Loucy (cell line): ENCODE results near the gene TNFRSF25.

Source experiments
- H2AFZ ChIP-seq: fragments of 200-600 bp; sonication (generic); 2 replicates; pipeline ENCODE4 v1.6.0; 2016; ENCODE audit warnings: antibody characterized with exemption, mild to moderate bottlenecking, low read length, moderate library complexity
- H3F3A ChIP-seq: fragments of 200-600 bp; 2 replicates; pipeline ENCODE4 v1.6.0; 2016; ENCODE audit warnings: antibody characterized with exemption, low read depth, mild to moderate bottlenecking
- H3K27me3 ChIP-seq: fragments of 200-600 bp; sonication (generic); 2 replicates; pipeline ENCODE4 v1.6.1; 2014; ENCODE audit warnings: low read length, mild to moderate bottlenecking; ENCODE audit not compliant: insufficient read depth, poor library complexity, severe bottlenecking
- H3K36me3 ChIP-seq: fragments of 200-600 bp; sonication (generic); 2 replicates; pipeline ENCODE4 v1.6.1; 2016; ENCODE audit warnings: low read length; ENCODE audit not compliant: insufficient read depth
- H3K4me1 ChIP-seq: fragments of 200-600 bp; sonication (generic); 2 replicates; pipeline ENCODE4 v1.5.1; 2014; ENCODE audit warnings: low read length, mild to moderate bottlenecking; ENCODE audit not compliant: insufficient read depth, poor library complexity, severe bottlenecking
- H3K4me2 ChIP-seq: fragments of 200-600 bp; sonication (generic); 2 replicates; pipeline ENCODE4 v1.6.0; 2014; ENCODE audit warnings: antibody characterized with exemption, low read length, low read depth, mild to moderate bottlenecking; ENCODE audit not compliant: poor library complexity, severe bottlenecking
- H3K4me3 ChIP-seq: fragments of 200-600 bp; sonication (generic); 2 replicates; pipeline ENCODE4 v1.5.1; 2014; ENCODE audit warnings: low read length, mild to moderate bottlenecking, mixed read lengths; ENCODE audit not compliant: poor library complexity, severe bottlenecking
- H3K79me2 ChIP-seq: fragments of 200-600 bp; sonication (generic); 2 replicates; pipeline ENCODE4 v1.6.1; 2014; ENCODE audit warnings: low read length; ENCODE audit not compliant: insufficient read depth
- H3K9ac ChIP-seq: fragments of 200-600 bp; sonication (generic); 2 replicates; pipeline ENCODE4 v1.6.0; 2014; ENCODE audit warnings: mild to moderate bottlenecking, low read depth, low read length, moderate library complexity; ENCODE audit not compliant: poor library complexity, severe bottlenecking
- H3K9me2 ChIP-seq: fragments of 200-600 bp; sonication (generic); replicated peaks from 2 replicates; pipeline ENCODE4 v1.6.1; 2016; ENCODE audit warnings: low read depth, low read length, mixed read lengths
- H3K9me3 ChIP-seq: fragments of 200-600 bp; sonication (generic); 2 replicates; pipeline ENCODE4 v1.6.1; 2014; ENCODE audit warnings: mild to moderate bottlenecking, antibody characterized with exemption, low read length, low read depth; ENCODE audit not compliant: insufficient read depth
- H4K20me1 ChIP-seq: fragments of 200-600 bp; sonication (generic); 2 replicates; pipeline ENCODE4 v1.6.0; 2014; ENCODE audit warnings: antibody characterized with exemption, low read length, mild to moderate bottlenecking; ENCODE audit not compliant: insufficient read depth, poor library complexity, severe bottlenecking
- EZH2phosphoT487 ChIP-seq: fragments of 200-600 bp; IDR thresholded peaks from 2 replicates; pipeline ENCODE4 v1.6.1; 2018; ENCODE audit warnings: antibody characterized with exemption, mild to moderate bottlenecking, moderate library complexity, borderline replicate concordance
- TF ChIP-seq, protein P1 (sequence below): fragments of 200-600 bp; sonication (generic); conservative IDR thresholded peaks from 2 replicates; pipeline ENCODE4 v1.5.1; 2014; ENCODE audit warnings: mild to moderate bottlenecking, antibody characterized with exemption, low read length

The TNFRSF25 gene

DNA sequence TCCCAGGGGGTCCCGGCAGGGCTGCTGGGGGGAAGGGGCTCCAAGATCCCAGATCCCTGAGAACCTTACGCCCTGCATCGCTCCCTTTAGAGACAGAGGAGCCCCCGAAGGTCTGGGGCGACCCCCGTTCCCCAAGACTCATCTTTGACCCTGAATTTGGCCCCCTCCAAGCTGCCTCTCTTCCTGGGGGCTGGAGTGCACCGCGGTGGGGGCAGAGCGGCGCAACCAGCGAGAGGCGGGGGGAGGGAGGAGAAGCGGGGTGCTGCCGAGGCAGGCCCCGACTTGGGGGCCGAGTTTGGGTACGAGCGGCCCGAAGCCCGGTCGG is 30.9 kb upstream of the TNFRSF25 start:
- Histone ChIP-seq H2AFZ (no peak overlapping the region), H3K4me2 (peak overlapping the region; percentile 72), H3K79me2 (no peaks in the 10 kb centered on the region), H3K9ac (peak overlapping the region; percentile 47), H3K9me2 (no peaks in the 10 kb centered on the region), H3K9me3 (no peaks in the 10 kb centered on the region), H4K20me1 (no peaks in the 10 kb centered on the region), H3K27me3 (no peaks in the 10 kb centered on the region), H3K4me3 (peak overlapping the region; percentile 64), H3F3A (no peaks in the 10 kb centered on the region), H3K36me3 (no peaks in the 10 kb centered on the region), H3K4me1 (peaks cover 24% of the 10 kb centered on the region)
- TF ChIP-seq, protein P1, sequence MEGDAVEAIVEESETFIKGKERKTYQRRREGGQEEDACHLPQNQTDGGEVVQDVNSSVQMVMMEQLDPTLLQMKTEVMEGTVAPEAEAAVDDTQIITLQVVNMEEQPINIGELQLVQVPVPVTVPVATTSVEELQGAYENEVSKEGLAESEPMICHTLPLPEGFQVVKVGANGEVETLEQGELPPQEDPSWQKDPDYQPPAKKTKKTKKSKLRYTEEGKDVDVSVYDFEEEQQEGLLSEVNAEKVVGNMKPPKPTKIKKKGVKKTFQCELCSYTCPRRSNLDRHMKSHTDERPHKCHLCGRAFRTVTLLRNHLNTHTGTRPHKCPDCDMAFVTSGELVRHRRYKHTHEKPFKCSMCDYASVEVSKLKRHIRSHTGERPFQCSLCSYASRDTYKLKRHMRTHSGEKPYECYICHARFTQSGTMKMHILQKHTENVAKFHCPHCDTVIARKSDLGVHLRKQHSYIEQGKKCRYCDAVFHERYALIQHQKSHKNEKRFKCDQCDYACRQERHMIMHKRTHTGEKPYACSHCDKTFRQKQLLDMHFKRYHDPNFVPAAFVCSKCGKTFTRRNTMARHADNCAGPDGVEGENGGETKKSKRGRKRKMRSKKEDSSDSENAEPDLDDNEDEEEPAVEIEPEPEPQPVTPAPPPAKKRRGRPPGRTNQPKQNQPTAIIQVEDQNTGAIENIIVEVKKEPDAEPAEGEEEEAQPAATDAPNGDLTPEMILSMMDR = no peak
- TF ChIP-seq EZH2phosphoT487 = no peak

DNA sequence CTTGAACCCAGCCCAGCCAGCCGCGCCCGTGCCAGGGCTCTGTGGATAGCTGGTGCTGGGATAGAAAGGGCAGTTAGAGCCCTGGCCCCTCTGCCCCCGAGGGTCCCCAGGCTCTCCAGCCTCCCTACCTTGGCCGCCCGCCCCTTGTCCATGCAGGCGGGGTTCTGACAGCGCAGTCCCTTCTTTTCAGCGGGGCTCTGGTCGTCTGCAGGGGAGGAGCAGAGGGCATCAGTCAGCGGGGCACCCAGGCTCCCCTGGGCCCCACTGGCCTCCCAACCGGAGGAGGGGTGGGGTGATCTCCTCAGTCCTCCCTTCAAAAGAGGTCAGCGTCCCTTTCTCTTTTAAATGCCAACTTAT is 30.4 kb upstream of the TNFRSF25 start:
- H2AFZ ChIP-seq = no peak overlapping the region
- no peaks in the 10 kb centered on the region for H3K9me2 ChIP-seq
- 0 out of 2 replicates have a peak, but pooled peaks cover under 1% of the 10 kb centered on the region for H3K79me2 ChIP-seq
- no peaks in the 10 kb centered on the region for H4K20me1 ChIP-seq
- no peaks in the 10 kb centered on the region for H3K27me3 ChIP-seq
- no peak for TF ChIP-seq EZH2phosphoT487
- TF ChIP-seq, protein P1 = no peak
- H3K4me3 ChIP-seq = peak overlapping the region; percentile 64
- peaks cover 3% of the 10 kb centered on the region; the same call in 1 of the 2 replicates for H3F3A ChIP-seq
- no peaks in the 10 kb centered on the region for H3K36me3 ChIP-seq
- peaks cover 30% of the 10 kb centered on the region for H3K4me1 ChIP-seq
- H3K9ac ChIP-seq = peak overlapping the region; percentile 47
- H3K9me3 ChIP-seq = no peaks in the 10 kb centered on the region
- H3K4me2 ChIP-seq = peak overlapping the region; percentile 72

DNA sequence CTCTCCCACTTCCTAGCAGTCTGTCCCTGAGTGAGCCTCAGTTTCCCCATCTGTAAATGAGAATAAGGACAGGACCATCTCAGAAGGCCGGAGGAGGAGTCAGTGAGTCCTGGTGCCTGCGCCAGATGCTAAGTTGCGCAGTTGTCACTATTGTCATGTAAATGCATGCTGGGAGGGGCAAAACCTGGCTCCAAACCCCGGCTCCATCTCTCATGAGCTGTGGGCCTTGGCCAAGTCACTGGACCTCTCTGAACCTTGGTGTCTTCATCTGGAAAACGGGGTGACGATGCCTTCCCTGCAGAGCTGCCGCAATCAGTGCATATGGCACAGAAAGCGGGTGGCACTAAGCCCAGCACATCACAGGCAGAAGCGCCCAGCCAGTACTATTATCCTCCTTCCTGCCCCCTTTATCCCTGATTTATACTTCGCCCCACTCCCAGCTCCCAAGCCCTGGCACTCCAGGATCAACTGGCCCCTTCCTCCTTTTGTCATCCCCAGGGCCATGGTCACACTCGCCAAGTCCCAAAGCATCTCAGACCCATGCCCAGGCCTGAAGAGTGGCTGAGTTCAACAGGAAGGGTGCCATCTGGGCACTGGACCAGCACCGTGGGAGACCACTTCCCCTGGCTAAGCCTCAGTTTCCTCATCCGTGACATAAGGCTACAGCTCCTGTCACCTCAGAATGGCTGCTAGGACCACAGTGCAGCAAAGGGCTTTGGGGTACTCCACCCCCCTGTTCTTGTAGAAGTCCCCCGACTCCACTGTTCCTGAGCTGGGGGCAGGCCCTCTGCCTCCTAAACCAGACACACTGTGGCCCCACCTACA is 29.8 kb upstream of the TNFRSF25 start:
- Histone ChIP-seq H3K79me2 (0 out of 2 replicates have a peak, but pooled peaks cover 4% of the 10 kb centered on the region), H3K27me3 (no peaks in the 10 kb centered on the region), H3K4me2 (peak overlapping the region; percentile 72), H4K20me1 (no peaks in the 10 kb centered on the region), H3K4me1 (peaks cover 33% of the 10 kb centered on the region), H3K9ac (no peak overlapping the region), H3K36me3 (no peaks in the 10 kb centered on the region), H3K9me2 (no peaks in the 10 kb centered on the region), H3K9me3 (no peaks in the 10 kb centered on the region), H2AFZ (no peak overlapping the region), H3K4me3 (no peak overlapping the region), H3F3A (peaks cover 5% of the 10 kb centered on the region; the same call in 1 of the 2 replicates)
- TF ChIP-seq, protein P1 = no peak
- TF ChIP-seq EZH2phosphoT487 = no peak
